ENCODE results near the gene ANKRD13D. TPM values are rescaled to one million over a fixed set of nuclear protein-coding genes. Genes with fewer than 3 reads are reported as not detected.

The ANKRD13D gene
- total and polyA plus RNA-seq, 2 donors from 2014 or later = 21.9 to 68.3 TPM

DNA sequence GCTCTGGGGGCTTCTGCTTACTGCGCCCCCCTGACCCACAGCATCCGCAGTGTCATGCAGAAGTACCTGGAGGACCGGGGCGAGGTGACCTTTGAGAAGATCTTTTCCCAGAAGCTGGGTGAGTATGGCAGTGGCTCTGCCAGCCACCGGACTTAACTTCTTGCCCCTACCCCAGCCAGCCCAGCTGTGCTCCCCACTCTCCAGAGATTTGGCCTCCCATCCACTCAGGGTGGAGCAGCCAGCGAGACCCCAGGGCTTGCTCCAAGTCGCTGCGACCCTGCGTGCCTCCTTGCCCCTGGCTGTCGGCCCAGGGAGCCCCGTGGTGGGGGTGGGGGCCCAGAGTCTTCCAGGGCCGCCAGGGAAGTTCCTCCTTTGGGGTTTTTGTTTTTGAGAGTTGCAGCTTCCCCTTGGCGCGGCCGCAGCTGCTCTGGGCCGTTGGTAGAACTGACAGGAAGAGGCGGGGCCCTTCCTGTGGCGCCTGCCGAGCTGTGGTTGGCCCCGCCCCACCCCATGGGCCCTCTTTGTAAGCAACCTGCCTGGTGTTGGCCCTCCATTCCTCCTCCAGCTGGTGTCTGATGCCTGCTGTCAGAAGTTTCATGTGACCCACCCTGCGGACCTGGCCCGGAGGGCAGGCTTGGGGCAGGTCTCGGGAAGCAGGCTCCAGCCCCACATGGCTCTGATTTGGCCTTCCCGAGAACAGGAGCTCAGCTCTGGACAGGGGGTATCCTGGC, 11.7 kb upstream of the ANKRD13D start:
- no peak overlapping the region for H3K4me3 ChIP-seq (ENCODE audit: low read length in 3 of 3)
- H3K4me1 ChIP-seq (ENCODE audit: control insufficient read depth in 2 of 3, insufficient read depth in 2 of 3, low read depth in 1 of 3, low read length in 3 of 3) = peaks cover 0 to 49% (median 16%) of the 10 kb centered on the region in 3 donors
- H3K27me3 ChIP-seq (ENCODE audit: control insufficient read depth, insufficient read depth, low read length) = no peaks in the 10 kb centered on the region
- TF ChIP-seq, protein P1, sequence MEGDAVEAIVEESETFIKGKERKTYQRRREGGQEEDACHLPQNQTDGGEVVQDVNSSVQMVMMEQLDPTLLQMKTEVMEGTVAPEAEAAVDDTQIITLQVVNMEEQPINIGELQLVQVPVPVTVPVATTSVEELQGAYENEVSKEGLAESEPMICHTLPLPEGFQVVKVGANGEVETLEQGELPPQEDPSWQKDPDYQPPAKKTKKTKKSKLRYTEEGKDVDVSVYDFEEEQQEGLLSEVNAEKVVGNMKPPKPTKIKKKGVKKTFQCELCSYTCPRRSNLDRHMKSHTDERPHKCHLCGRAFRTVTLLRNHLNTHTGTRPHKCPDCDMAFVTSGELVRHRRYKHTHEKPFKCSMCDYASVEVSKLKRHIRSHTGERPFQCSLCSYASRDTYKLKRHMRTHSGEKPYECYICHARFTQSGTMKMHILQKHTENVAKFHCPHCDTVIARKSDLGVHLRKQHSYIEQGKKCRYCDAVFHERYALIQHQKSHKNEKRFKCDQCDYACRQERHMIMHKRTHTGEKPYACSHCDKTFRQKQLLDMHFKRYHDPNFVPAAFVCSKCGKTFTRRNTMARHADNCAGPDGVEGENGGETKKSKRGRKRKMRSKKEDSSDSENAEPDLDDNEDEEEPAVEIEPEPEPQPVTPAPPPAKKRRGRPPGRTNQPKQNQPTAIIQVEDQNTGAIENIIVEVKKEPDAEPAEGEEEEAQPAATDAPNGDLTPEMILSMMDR (IDR thresholded peaks at IDR 0.05; ENCODE audit: borderline replicate concordance, extremely low read depth, insufficient read depth) = no peak
- H3K9ac ChIP-seq (ENCODE audit: low read length in 3 of 3) = peak overlapping the region in 1 of 3 donors; percentile 26
- FAIRE-seq (no peak), DNase-seq (peak in 4 of 5 donors; percentile 69 to 96 (median 82))
- H3K27ac ChIP-seq (ENCODE audit: low read depth in 2 of 2, low read length in 2 of 2) = peak overlapping the region; percentile 79 to 84
- no peaks in the 10 kb centered on the region for H3K9me3 ChIP-seq (ENCODE audit: control insufficient read depth in 2 of 3, insufficient read depth in 1 of 3, low read length in 3 of 3)
- intact Hi-C loops (cut with DNase I) = no loop called here
- H3K36me3 ChIP-seq (ENCODE audit: control insufficient read depth in 2 of 3, insufficient read depth in 3 of 3, low read length in 3 of 3) = peaks cover 0 to 27% (median 10%) of the 10 kb centered on the region in 3 donors

- no peaks in the 10 kb centered on the region for H3K27me3 ChIP-seq (ENCODE audit: control insufficient read depth, insufficient read depth, low read length)
- DNase-seq = peak in 2 of 5 donors; percentile 42 to 74
- no peak for FAIRE-seq
- no peak overlapping the region for H3K4me3 ChIP-seq (ENCODE audit: low read length in 3 of 3)
- peak overlapping the region in 1 of 3 donors; percentile 8 for H3K9ac ChIP-seq (ENCODE audit: low read length in 3 of 3)
- peaks cover 0 to 40% (median 8%) of the 10 kb centered on the region in 3 donors for H3K4me1 ChIP-seq (ENCODE audit: control insufficient read depth in 2 of 3, insufficient read depth in 2 of 3, low read depth in 1 of 3, low read length in 3 of 3)
- H3K27ac ChIP-seq (ENCODE audit: low read depth in 2 of 2, low read length in 2 of 2) = peak overlapping the region; percentile 69 to 74
- H3K9me3 ChIP-seq (ENCODE audit: control insufficient read depth in 2 of 3, insufficient read depth in 1 of 3, low read length in 3 of 3) = no peaks in the 10 kb centered on the region
- intact Hi-C loops (cut with DNase I) = no loop called here
- peaks cover 0 to 35% (median 15%) of the 10 kb centered on the region in 3 donors for H3K36me3 ChIP-seq (ENCODE audit: control insufficient read depth in 2 of 3, insufficient read depth in 3 of 3, low read length in 3 of 3)
- TF ChIP-seq, protein P1 (IDR thresholded peaks at IDR 0.05; ENCODE audit: borderline replicate concordance, extremely low read depth, insufficient read depth) = no peak
These were observed 10.8 kb upstream of the ANKRD13D start for GRCh38 chr11:67278135-67278938.

- H3K27ac ChIP-seq (ENCODE audit: low read depth in 2 of 2, low read length in 2 of 2) = no peak overlapping the region
- no peaks in the 10 kb centered on the region for H3K27me3 ChIP-seq (ENCODE audit: control insufficient read depth, insufficient read depth, low read length)
- no peaks in the 10 kb centered on the region for H3K9me3 ChIP-seq (ENCODE audit: control insufficient read depth in 2 of 3, insufficient read depth in 1 of 3, low read length in 3 of 3)
- peaks cover 0 to 42% (median 20%) of the 10 kb centered on the region in 3 donors for H3K36me3 ChIP-seq (ENCODE audit: control insufficient read depth in 2 of 3, insufficient read depth in 3 of 3, low read length in 3 of 3)
- H3K9ac ChIP-seq (ENCODE audit: low read length in 3 of 3) = no peak overlapping the region
- FAIRE-seq (no peak), DNase-seq (peak in 2 of 5 donors; percentile 24 to 49)
- intact Hi-C loops (cut with DNase I) = no loop called here
- H3K4me1 ChIP-seq (ENCODE audit: control insufficient read depth in 2 of 3, insufficient read depth in 2 of 3, low read depth in 1 of 3, low read length in 3 of 3) = peaks cover 0 to 36% (median 8%) of the 10 kb centered on the region in 3 donors
- TF ChIP-seq, protein P1 (IDR thresholded peaks at IDR 0.05; ENCODE audit: borderline replicate concordance, extremely low read depth, insufficient read depth) = no peak
- no peak overlapping the region for H3K4me3 ChIP-seq (ENCODE audit: low read length in 3 of 3)
These were observed 10.0 kb upstream of the ANKRD13D start for GRCh38 chr11:67278939-67279588.

Data from kidney (tissue), 14 donors.